ENCODE data around the gene STX4.

STX4 gene

DNA sequence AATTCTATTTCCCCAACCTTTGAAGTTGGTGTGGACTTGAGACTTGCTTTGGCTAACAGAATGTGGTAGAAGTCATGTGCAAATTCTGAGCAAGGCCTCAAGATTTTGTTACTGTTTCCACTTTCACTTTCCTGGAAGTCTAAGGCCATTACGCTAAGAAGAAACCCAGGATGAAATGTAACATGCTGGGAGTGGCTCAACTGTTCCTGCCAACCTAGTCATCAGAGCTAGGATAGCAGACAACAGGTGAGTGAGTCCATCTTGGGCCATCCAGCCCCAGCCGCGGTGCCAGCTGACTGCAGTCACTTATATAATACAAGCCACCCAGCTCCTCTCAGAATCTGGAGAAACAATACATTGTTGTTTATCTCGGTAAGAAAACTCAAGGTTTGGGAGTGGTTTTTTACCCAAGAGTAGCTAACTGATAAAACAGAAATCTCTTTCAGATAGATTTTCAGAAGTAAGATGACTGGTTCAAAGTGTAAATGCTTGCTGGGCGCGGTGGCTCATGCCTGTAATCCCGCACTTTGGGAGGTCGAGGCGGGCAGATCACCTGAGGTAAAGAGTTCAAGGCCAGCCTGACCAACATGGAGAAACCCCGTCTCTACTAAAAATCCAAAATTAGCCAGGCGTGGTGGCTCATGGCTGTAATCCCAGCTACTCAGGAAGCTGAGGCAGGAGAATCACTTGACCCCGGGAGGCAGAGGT, 10.7 kb upstream of the STX4 start:
- DNase-seq: no peak

GRCh38 chr16:31023252-31023602, 10.1 kb upstream of the STX4 start:
- no peak for DNase-seq

DNA sequence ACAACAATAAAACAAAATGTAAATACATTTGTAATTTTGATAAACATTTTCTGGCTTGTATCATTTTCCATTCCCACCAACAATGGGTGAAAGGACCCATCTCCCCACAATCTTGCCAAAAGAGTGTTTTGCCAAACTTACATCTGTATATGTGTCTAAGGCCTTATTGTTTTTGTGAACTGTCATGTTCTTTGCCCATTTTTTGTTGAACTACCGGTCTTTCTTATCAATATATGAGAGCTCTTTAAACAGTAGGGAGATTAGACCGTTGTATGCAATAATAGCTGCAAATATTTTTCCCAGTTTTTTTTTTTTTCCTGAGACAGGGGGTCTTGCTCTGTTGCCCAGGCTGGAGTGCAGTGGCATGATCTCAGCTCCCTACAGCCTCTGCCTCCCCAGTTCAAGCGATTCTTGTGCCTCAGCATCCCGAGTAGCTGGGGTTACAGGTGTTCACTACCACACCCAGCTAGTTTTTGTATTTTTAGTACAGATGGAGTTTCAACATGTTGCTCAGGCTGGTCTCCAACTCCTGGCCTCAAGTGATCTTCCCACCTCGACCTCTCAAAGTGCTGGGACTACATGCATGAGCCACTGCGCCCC, 9.6 kb upstream of the STX4 start:
- DNase-seq: no peak

DNA sequence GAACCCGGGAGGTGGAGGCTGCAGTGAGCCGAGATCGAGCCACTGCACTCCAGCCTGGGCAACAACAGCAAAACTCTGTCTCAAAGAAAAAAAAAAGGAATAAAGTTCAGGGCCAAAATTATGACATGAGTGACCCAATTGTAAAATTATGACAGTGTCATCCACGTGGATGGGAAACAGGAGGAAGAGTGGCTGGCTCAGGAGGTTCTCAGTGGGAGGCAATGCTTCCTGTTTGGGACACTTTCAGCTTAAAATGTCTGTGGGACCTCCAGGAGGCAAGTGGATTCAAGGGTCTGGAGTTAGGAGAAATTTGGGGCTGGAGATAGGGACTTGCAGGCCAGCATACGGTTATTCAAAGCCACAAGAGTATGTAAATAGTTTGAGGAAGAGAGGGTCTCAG, 8.0 kb upstream of the STX4 start:
- no peak for DNase-seq

DNA sequence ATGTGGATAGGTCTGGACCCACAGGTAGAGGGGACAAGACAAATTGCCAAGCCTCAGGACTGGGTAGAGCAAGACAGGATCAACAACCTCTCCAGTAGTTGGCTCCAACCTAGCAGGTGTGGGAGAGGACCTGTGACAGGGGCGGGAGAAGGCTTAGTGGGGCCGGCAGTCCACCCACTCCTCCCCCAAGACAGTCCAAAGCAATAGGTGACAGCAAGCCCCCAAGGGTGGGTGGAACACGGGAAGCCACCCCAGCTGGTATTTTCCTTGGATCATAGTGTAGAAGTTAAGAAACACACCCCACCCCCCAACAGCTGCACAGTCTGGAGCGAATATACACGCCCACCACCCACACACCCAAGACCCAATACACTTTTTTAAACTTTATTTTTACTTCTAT, 4.1 kb upstream of the STX4 start:
- no peak for DNase-seq

- DNase-seq: no peak
Observed at GRCh38 chr16:31031276-31031675, 2.1 kb upstream of the STX4 start.

- DNase-seq: peak; percentile 71 to 88 (median 82)
Observed at GRCh38 chr16:31033709-31034492, 543 bp downstream of the STX4 start.

- DNase-seq: no peak
Observed at GRCh38 chr16:31036691-31037090, 3.3 kb downstream of the STX4 start.

DNA sequence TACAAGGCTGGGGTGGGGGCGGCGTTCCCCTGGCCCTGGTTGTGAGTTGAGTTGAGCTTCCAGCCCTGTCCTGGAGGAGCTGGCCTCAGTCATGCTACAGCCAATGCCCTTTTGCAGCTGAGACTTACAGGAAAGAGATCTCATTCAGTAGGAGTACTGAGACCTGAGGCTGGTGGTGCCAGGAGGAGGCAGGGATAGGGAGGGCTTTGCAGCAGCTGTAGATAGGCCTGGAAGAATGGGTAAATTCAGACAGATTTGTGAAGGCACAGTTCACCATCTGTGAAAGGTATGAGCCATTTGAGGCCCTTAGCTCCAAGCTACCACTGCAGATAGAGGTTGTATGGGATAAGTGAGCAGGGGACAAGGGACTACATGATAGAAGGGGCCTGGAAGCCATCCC, 5.6 kb downstream of the STX4 start:
- no peak for DNase-seq

DNA sequence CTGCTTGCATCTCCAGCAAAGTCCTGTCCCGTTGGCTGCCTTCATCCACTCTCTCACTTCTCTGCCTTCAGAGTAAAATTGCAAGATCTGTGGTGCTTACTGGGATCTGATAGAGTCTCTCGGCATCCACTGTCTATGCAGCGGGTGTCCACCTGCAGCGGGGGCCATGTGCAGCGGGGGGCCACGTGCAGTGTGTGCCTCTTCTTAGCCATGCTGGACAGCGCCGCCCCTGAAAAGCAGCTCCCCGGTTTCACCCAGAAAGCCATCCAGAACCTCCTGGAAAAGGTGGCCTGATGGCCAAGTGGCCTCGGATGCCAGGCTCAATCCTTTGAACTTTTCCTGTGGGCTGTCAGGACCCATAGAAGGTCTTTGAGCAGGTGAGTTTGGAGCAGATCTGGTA, 9.5 kb downstream of the STX4 start:
- DNase-seq: no peak

GRCh38 chr16:31043352-31043751, 10.0 kb downstream of the STX4 start:
- no peak for DNase-seq

GRCh38 chr16:31043898-31044481, 10.6 kb downstream of the STX4 start:
- DNase-seq: no peak

- no peak for DNase-seq
Observed at GRCh38 chr16:31050280-31051030, 17.1 kb downstream of the STX4 start.

DNA sequence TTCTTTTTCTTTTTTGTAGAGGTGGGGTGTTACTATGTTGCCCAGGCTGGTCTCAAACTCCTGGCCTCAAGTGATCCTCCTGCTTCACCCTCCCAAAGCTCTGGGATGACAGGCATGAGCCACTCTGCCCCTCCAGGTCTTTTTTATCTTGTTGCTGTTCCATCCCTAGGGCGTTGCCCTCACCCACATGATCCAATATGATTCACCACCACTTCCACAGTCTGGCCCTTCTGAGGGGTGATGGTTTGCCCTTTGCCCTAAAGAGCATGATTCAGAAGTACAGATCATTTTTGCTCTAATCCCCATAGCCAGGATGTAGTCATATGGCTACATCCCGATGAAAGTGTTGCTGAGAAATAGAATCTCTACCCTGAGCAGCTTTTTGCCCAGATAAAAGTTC, 18.8 kb downstream of the STX4 start:
- no peak for DNase-seq

- no peak for DNase-seq
Observed at GRCh38 chr16:31055613-31056012, 22.3 kb downstream of the STX4 start.

DNA sequence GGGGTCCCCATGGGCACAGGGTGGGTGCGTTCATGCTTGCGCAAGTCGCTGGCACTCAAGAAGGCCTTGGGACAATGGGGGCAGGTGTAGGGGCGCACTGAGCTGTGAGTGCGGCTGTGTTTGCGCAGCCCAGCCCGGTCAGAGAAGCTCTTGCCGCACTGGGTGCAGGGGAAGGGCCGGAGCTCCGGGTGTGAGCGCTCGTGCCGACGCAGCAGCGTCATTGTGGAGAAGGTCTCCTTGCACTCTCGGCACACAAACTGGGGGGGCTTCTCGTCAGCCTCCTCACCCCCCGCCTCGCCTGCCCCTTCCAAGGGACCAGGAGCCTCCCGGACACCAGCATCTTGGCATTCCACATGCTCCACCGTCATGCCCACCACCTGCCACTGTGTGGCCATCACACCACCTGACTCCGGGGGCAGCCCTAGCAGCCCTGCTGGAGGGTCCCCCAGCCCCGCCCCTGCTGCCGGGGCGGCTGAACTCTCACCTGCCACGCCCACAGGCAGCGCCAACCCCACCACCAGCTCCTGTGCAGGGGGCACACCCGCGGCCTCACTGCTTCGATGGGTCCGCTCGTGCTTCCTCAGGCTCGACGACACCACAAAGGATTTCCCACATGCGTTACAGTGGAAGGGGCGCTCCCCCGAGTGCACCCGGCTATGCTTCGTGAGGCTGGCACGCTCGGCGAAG, 27.9 kb downstream of the STX4 start:
- DNase-seq: no peak

DNA sequence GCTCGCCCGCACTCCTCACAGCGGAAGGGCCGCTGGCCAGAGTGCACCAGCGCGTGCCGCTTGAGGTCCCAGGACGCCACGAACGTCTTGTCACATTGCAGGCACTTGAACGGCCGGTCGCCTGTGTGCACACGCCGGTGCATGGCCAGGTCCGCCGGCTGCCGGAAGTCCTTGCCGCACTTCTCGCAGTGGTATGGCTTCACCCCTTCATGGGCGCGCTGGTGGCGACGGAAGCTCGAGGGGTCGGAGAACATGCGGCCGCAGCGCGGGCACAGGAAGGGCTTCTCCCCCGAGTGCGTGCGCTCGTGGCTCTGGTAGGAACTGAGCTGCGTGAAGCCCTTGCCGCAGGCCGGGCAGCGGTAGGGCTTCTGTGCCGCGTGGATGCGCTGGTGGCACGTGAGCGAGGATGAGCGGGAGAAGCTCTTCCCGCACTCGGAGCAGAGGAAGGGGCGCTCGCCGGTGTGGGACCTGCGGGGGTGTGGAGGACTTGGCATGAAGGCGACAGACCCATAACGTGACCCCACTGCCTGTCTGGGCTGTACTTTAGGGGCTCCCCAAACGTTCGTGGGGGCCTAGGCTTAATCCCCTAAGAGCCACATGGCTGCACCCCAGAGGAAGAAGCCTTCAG, 28.6 kb downstream of the STX4 start:
- no peak for DNase-seq

- DNase-seq: no peak
Observed at GRCh38 chr16:31063495-31063842, 30.1 kb downstream of the STX4 start.

GRCh38 chr16:31063843-31064611, 30.7 kb downstream of the STX4 start:
- DNase-seq: peak in 2 of 5 experiments; percentile 65 to 72

GRCh38 chr16:31064882-31065461, 31.6 kb downstream of the STX4 start:
- DNase-seq: peak in 1 of 5 experiments; percentile 5

- no peak for DNase-seq
Observed at GRCh38 chr16:31067342-31067741, 34.0 kb downstream of the STX4 start.
